Measurements from ENCODE around the gene GINS1. TPM values are rescaled to one million over a fixed set of nuclear protein-coding genes. Genes with fewer than 3 reads are reported as not detected.

The GINS1 gene
- total and polyA plus RNA-seq, 2 donors (not counting 3 experiments of a cell fraction or from before 2014, with no cell fraction given), result 8.2 to 26.3 TPM

DNA sequence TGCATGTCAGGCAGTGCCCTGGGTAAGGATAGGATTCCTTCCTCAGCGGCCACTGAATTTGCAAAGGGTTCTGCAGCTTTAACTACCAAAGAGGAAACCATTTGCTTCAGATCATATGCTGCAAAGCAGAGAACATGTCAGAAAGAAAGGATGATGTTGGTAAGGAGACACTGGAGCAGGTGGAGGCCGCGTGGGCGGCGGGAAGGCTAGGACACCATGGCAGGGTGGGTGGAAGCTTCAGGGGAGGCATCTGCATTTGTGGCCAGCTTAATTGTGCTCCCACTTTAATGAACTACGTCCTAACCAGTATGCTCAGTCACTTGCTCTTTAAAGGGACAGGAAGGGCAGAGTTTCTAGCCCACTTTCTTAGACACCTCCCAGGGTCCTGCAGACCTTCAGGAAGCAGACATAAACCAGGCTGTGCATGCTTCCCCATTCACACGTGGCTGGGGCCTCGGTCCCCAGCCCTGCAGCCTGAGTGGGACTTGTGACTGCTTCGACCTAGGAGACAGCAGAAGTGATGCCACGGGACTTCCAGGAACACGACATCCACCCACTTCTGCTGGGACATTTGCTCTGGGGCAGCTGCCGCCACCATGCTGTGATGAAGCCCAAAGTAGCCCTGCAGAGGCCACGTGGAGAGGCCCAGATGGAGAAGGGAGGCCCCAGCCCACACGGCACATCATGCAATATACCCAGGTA, 76.1 kb downstream of the GINS1 start:
- no peak for FAIRE-seq
- Histone ChIP-seq H3K27ac (ENCODE audit: insufficient read depth, low read depth, low read length) (no peak overlapping the region), H3K9me3 (replicated peaks; ENCODE audit: control insufficient read depth, insufficient read depth, low read length) (no peaks in the 10 kb centered on the region), H3K9ac (replicated peaks; ENCODE audit: extremely low read depth, insufficient read depth, low read length) (no peak overlapping the region), H3K4me2 (ENCODE audit: insufficient read depth, low read length) (no peak overlapping the region), H2AFZ (ENCODE audit: low read depth, low read length) (no peak overlapping the region), H4K20me1 (replicated peaks; ENCODE audit: control insufficient read depth, extremely low read depth, insufficient read depth, low read length) (no peaks in the 10 kb centered on the region), H3K36me3 (ENCODE audit: control insufficient read depth in 2 of 2, extremely low read depth in 1 of 2, insufficient read depth in 2 of 2, low read length in 2 of 2) (peaks cover 0 to 31% of the 10 kb centered on the region in 2 experiments), H3K4me1 (ENCODE audit: control insufficient read depth, extremely low read depth, insufficient read depth, low read length) (peaks cover 33% of the 10 kb centered on the region), H3K27me3 (ENCODE audit: control insufficient read depth in 2 of 2, insufficient read depth in 2 of 2, low read length in 2 of 2) (no peaks in the 10 kb centered on the region), H3K4me3 (replicated peaks in 1 of 3; ENCODE audit: insufficient read depth in 1 of 3, low read depth in 1 of 3, low read length in 3 of 3) (no peak overlapping the region), H3K79me2 (ENCODE audit: control insufficient read depth, insufficient read depth, low read length) (no peaks in the 10 kb centered on the region), H3K9me1 (replicated peaks; ENCODE audit: control insufficient read depth, extremely low read depth, insufficient read depth, low read length) (no peaks in the 10 kb centered on the region)
- TF ChIP-seq POLR2AphosphoS5 (IDR thresholded peaks at IDR 0.05; ENCODE audit: insufficient read depth, low read depth, low read length) (no peak), POLR2A (IDR thresholded peaks at IDR 0.05; ENCODE audit: low read depth, low read length) (no peak), MAX (IDR thresholded peaks at IDR 0.05; ENCODE audit: insufficient read depth, insufficient read length) (no peak), JUN (IDR thresholded peaks at IDR 0.05; ENCODE audit: borderline replicate concordance, insufficient read depth, insufficient read length, low read depth) (no peak), EZH2 (IDR thresholded peaks at IDR 0.05; ENCODE audit: borderline replicate concordance, low read depth, low read length, severe bottlenecking) (no peak), MYC (IDR thresholded peaks at IDR 0.05; ENCODE audit: low read depth, low read length) (no peak), FOS (IDR thresholded peaks at IDR 0.05; ENCODE audit: borderline replicate concordance, insufficient read depth, low read length) (no peak), GATA2 (IDR thresholded peaks at IDR 0.05; ENCODE audit: insufficient read depth, insufficient read length, low read depth, low read length) (no peak), CTCF (IDR thresholded peaks at IDR 0.05; ENCODE audit: extremely low read depth in 1 of 2, insufficient read depth in 1 of 2, low read depth in 1 of 2, low read length in 2 of 2) (no peak)
- intact Hi-C loops (cut with micrococcal nuclease), result no loop called here
- CTCF ChIA-PET, result no interaction called here
- POLR2A ChIA-PET, result no interaction called here
- dilution Hi-C loops (cut with MboI; ENCODE audit: extremely low pct_ligation_motif_present, low sequenced_read_pairs), result no loop called here
- BruUV-seq (replicated peaks), result no TSS peak
- no peak for DNase-seq (ENCODE audit: low read depth, low spot score)

Data from endothelial cell of umbilical vein (primary cell).